ENCODE measurements around the gene DIDO1.
A peak's percentile ranks its signal among the peaks of the same experiment; 100 is the strongest.

DIDO1 gene

DNA sequence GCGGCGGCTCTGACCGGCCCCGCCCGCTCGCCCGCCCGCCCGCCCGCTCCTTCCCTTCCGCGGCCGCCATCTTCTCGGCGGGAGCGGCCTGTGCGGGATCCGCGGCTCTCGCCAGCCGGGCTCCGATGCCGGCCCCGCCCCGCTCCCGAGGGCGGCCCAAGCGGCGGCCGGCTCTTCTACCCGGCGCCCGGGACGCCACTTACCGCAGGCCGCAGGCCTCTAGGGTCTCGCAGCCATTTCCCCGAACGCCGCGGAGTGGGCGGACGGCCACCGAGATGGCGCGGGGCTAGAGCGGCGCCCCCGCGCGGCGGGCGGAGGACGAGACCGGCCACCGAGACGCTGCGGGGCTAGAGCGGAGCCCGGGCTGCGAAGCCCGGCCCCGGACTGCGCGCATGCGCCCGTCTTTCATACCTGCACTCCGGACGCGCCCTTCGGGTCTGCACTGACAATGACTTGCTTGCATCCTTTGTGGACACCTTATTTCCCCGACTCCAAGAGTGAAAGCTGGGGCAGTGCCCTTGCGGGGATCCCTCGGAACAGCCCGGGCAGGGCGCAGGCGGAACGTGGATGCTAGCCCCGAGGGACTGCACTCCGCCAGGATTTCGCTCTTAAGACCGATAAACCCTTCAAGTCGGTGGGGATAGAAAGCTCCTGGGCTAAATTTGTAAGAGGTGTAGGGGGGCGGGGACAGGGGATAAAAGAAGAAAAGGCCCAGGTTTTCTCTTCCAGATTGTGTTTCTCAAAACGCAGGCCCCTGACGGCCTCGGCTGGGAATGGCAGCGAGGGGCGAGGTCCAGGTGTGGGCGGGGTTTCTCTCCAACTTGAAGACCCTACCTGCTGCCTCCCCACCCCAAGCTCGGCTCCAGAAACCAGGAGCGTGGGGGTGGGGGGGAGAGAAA lies at the start of gene DIDO1:
TSS of gene DIDO1 (minus strand) at position 277 of the 899 bp plus-strand sequence.
- peak; percentile 95 for DNase-seq

DNA sequence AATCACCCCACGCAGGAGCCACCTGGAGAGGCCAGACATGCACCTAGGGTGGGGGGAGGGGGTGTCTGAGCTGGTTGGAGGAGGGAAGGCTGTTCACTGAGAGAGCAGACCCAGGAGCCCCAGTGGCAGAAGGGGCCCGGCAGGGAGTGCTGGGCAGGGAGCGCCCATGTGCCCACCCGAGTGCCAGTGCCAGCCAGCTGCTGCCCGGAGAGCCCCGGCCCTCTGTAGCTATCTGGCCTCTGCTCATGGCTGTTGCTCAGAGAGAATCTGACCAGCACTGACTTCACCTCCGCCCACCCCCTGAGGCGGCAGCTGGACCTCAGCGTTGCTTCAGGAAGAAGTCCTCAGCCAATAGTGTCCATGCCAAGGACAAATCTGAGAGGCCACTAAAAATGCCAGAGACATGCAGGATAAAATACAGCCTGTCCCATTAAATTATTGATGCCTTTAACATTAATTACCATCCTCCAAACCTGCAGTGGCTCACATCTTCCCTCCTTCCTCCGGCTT lies 49.0 kb upstream of the DIDO1 start:
- DNase-seq, result no peak

DNA sequence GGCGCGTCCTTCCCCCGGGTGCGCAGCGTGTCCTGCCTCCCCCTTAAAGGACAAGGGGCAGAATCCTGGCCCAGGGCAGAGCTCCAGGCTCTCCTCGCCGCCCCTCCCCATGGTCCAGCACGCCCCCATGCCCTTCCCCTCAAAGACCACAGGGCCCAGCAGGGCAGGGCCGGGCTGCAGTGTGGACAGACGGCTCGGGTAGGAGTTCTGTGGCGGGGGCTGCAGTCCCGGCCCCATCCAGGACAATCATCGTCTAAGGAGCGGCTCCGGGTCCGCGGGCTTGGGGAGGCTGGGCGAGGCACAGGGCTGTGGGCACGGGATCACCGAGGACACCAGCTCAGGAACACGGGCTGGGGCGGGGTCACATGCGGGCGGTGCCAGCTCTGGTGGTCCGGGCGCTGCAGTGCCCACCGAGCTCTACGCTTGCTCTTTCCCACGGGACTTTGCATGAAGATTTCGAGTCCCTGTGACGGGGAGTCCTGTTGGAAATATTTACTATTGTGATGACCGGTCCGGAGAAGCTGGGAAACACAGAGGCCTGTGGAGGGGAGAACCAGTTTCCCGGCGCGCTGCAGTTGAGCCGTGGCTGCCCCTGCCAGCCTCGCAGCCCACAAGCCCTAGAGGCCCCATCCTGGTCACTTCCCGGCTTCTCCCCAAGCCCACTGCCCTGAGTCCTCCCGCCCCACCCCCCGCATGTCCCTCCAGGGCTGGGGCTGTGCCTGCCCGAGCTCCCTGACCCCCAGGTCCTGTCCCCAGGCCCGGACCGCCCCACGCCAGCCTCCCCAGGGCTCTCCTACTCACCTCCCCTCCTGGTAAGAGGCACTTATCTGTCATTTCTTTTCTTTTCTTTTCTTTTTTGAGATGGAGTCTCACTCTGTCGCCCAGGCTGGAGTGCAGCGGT lies 46.8 kb upstream of the DIDO1 start:
- no peak for DNase-seq

DNA sequence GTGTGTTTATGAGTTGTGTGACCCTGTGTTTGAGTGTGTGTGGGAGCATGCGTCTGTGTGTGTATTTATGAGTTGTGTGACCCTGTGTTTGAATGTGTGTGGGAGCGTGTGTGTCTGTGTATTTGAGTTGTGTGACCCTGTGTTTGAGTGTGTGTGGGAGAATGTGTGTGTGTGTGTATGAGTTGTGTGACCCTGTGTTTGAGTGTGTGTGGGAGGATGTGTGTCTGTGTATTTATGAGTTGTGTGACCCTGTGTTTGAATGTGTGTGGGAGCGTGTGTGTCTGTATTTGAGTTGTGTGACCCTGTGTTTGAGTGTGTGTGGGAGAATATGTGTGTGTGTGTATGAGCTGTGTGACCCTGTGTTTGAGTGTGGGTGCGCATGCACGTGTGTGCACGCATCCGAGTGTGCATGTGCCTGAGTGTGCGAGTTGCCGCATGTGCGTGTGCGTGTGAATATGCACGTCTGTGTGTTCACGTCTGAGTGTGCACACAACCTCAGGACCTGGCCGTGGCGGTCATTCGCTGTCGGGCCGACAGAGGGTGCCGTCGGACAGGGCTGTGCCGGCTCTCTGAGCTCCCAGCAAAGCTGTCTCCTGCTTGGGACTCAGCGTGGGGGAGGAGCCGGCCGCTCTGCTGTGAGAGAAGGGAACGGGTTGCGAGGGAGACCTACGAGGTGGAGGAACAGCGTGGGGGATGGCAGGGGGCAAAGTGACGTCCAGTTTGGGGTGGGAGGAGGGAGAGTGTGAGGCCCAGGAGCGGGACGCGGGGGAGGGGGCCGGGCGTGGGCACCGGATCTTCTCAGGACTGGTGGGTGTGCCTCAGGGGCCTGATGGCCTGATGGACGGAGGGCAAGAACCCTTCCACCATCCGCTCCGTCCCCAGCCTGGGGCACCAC lies 45.9 kb upstream of the DIDO1 start:
- DNase-seq, result peak; percentile 89

DNA sequence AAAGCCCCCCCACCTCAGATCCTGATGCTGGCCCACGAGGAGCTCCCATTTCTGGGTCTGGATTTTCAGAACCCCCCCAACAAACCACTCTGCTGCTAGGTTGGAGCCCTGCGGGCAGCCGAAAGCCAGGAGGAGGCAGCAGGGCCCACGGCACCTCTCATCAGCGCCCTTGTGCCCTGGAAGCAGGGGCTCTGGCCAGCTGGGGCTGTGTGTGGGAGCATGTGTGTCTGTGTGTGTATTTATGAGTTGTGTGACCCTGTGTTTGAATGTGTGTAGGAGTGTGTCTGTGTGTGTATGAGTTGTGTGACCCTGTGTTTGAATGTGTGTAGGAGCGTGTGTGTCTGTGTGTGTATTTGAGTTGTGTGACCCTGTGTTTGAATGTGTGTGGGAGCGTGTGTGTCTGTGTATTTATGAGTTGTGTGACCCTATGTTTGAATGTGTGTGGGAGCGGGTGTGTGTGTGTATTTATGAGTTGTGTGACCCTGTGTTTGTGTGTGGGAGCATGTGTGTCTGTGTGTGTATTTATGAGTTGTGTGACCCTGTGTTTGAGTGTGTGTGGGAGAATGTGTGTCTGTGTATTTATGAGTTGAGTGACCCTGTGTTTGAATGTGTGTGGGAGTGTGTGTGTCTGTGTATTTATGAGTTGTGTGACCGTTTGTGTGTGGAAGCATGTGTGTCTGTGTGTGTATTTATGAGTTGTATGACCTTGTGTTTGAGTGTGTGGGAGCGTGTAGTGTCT lies 45.1 kb upstream of the DIDO1 start:
- DNase-seq, result no peak

DNA sequence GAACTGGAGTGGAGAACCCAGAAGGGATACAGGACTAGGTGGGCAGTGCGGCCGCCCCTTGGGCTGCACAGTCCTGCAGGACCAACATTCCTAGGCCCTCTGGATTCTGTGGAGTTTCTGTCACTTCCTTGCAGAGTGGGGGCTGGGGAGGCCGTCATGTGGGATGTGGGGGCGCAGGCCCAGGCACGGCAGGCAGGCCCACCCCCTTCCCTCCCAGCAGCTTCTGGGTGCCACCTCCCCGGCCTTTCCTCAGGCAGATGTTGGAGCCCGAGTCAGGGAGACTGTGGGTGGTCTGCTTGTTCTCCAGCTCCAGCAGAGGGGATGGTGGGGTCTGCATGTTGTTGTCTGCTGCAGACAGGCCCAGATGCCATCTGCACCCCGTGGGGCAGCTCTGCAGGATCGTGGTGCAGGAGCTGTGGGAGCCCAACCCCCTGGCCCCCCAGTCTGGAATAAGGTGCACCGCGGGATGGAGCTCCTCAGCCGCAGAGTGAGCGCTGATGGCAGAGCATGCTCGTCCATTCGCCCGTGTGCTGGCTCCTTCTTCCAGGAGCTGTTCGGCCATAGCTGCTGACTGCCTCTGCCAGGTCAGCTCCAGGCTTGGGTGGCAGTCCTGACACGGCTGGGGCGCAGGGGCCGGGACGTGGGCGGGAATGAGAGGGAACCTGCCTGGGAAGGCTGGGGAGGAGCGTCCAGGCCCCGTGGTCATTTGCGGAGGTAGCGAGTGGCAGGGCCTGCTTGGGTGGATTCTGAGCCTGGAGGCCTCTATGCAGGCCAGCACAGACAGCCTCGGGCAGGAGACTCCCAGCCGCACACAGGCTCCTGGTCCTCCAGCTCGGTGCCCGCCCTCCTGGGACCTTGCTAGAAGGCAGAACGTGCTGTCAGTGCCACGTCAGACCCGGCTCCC lies 44.3 kb upstream of the DIDO1 start:
- DNase-seq, result no peak

DNA sequence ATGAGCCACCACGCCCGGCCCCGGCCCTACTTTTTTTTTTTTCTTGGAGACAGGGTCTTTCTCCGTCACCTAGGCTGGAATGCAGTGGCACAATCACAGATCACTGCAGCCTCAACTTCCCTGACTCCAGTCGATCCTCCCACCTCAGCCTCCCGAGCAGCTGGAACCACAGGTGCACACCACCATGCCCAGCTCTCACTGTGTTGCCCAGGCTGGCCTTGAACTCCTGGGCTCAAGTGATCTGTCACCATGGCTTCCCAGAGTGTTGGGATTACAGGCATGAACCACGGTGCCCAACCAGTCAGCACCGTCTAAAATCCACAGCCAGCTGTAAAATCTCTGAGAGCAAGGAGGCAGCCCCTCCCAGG lies 43.6 kb upstream of the DIDO1 start:
- DNase-seq, result no peak

DNA sequence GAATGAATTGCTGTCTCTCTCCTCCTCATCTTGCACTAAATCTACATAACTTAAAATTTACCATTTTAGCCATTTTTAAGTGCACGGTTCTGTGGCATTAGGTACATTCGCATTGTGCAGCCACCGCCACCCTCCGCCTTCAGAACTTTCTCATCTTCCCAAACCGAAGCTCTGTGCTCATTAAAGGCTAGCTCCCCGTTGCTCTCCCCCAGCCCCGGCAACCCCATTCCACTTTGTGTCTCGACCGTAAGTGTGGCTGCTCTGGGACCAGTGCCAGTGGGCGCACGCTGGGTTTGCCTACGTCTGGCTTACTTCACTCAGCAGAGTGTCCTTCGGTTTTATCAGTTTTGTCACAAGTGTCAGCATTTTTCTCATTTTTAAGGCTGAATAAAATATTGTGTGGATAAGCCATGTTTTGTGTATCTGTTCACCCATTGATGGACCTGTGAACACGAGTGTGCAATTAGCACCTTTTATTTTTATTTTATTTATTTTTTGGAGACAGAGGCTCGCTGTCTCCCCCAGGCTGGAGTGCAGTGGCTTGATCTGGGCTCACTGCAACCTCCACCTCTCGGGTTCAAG lies 43.0 kb upstream of the DIDO1 start:
- DNase-seq, result no peak

DNA sequence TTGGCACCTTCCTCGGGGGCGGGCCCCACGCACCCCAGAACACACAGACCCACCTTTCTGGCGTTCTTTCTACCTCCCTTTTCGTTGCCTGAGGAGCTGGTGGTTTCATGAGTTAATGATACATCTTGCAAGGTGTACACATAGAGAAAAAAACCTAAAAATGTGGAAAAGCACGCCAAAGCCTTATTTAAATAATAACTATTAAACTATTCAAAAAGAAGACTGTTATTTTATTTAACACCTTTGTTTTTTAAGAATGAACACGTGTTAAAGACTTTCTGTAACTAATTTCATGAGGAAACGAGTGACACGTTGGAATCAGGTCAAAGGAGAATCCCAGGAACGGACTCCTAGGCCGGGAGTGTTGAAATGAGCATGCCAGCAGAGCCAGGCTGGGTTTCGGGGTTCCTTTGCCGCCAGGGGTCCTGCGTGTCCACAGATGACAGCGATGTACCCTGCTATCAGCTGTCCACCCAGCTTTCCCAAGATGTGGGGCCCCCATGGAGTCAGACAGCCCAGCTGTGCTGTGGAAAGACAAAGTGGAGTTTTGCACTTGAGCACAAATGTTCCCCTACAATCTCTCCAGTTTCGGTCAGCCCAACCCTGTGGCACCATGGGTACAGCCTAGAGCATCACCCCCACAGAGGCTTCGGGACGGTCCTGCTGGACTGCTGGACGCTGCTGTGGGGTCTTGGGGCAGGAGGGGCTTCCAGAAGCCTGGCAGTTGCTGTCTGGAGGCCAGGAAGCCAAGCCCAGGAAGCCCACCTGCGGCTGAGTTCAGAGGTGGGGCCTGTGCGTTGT lies 42.3 kb upstream of the DIDO1 start:
- no peak for DNase-seq

DNA sequence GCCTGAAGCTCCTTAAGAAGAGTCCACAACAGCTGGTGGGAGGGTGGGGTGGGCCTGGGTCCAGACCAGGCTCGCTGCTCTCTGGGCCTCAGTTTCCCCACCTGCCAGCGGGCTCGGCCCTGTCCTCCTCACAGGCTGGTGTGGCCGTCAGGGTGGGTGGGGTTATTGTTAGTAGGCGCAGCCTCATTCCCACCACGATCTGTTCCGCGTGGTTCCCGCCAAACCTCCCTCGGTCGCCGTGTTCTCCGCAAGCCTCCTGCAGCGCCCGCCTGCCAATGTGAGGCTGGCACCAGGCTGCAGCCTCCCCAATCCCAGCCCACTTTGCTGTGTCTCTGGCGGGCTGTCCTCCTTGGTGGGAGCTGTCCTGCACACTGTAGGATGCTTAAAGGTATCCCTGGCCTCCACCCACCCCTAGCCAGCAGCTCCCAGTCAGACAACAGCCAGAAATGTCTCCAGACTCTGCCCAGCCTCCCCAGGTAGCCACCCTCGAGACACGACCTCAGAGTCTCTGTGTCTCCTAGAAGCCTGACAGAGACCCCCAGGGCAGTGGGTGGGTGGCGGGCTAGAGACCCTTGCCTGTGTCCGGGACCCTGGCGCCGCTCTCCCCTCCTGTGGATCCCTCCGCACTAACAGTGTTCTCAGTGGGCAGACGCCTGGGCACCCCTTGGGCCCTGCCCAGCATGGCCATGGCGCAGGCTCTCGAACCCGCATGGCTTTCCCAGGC lies 41.5 kb upstream of the DIDO1 start:
- no peak for DNase-seq

DNA sequence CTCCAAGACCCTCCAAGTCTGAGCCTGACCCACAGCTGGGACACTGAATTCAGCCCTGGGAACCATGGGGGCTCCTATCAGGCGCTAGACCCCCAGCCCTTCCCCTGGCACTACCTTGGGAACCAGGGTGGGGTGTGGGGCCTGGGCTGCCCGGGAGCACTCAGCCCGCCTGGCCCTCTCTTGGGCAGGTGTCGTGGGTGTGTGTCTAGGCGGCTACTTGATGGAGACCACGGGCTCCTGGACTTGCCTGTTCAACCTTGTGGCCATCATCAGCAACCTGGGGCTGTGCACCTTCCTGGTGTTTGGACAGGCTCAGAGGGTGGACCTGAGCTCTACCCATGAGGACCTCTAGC lies 40.8 kb upstream of the DIDO1 start:
- no peak for DNase-seq

DNA sequence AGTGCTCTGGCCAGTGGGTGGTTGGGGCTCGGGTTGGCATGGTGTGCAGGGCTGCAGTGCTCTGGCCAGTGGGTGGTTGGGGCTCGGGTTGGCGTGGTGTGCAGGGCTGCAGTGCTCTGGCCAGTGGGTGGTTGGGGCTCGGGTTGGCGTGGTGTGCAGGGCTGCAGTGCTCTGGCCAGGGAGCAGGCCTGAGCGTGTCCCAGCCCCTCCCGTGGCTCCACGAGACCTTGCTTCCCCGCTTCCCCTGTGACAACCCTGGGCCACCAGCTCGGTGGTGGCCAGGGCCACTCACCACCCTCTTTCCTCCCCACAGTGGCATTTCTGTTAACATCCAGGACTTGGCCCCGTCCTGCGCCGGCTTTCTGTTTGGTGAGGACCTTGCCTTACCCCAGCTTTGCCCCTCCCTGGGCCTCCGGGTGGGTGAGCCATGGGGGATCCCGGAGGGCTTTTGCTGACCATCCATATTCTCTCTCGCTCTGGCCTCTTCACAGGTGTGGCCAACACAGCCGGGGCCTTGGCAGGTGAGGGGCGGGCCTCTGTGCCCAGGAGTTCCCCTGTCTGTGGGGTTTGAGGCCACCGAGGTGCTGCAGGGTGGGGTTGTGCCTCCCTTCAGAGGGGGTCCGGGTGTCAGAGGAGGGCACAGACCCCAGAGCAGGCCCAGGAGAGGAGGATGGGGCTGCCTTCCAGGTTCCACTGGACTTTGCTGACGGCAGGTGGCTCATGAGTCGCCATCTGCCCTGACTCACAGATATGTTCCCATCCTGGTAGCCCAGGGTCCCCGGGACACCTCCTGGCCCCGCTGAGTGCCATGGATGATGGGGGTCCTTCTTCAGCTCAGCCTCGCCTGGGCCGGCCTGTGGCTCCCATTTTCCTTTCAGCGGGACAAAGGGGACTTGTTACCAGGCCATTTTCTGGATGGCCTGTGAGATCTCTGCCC lies 40.2 kb upstream of the DIDO1 start:
- no peak for DNase-seq

DNA sequence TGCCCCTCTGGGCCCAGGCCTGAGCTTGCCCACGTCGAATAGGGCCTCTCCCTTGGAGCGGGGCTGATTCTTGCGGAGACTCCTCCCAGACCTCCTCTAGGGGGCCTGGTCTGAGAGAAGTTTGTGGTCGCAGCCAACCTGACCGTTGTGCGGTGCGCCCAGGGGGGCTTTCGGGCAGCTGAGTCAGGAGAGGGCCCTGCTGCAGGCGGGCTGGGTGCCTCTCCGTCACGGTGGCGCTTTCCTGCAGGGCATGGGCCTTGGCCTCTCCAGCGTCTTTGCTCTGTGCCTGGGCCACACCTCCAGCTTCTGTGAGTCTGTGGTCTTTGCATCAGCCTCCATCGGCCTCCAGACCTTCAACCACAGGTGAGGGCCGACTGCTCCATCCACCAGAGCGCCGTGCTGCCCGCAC lies 39.1 kb upstream of the DIDO1 start:
- DNase-seq, result no peak

DNA sequence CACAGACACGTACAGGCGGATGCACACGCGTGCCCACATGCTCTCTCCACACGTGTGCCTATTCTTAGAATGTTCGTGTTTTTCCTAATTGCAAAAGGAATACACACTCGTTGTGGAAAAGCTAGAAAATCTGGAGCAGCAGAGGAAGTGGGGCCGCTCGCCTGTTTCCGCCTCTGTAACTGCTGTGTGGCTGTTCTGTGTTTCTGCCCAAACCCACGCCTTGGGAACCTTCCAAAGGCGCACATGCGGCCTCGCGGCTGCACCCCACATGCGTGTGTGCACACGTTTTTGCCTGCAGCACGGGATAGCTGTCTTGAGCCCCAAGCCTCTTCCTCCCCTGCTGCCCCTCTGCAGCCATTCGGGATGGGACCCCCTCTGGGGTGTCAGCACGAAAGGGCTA lies 38.4 kb upstream of the DIDO1 start:
- DNase-seq, result no peak

DNA sequence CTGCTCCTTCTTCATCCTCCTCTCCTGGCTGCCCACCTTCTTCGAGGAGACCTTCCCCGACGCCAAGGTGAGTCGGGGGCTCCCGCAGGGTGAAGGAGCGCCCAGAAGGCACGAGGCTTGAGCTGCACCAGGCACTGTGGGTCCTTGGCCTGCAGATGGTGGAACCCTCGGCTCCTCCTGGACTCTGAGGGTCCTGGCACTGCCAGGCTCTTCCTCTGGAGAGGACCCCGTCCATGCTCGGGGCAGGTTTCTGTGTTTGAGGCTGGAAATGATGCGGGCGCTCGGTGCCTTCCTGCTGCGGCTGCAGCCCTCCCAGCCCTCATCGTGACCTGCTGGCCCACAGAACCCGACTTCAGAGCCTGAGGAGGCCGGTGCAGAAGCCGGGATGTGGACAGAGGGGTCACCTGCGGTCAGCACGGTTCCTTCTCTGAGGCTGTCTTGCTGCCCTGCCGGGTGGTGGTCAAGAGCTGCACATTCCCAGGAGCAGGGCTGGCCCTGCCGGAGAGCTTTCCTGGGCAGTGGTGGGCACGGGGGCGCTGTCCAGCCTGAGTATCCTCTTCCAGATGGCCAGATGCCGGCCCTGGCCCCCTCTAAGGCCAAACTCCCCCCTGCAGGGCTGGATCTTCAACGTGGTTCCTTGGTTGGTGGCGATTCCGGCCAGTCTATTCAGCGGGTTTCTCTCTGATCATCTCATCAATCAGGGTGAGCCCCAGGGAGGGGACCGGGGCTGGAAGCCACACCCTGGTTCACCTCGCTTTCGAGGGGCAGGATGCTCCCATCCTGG lies 37.5 kb upstream of the DIDO1 start:
- no peak for DNase-seq

DNA sequence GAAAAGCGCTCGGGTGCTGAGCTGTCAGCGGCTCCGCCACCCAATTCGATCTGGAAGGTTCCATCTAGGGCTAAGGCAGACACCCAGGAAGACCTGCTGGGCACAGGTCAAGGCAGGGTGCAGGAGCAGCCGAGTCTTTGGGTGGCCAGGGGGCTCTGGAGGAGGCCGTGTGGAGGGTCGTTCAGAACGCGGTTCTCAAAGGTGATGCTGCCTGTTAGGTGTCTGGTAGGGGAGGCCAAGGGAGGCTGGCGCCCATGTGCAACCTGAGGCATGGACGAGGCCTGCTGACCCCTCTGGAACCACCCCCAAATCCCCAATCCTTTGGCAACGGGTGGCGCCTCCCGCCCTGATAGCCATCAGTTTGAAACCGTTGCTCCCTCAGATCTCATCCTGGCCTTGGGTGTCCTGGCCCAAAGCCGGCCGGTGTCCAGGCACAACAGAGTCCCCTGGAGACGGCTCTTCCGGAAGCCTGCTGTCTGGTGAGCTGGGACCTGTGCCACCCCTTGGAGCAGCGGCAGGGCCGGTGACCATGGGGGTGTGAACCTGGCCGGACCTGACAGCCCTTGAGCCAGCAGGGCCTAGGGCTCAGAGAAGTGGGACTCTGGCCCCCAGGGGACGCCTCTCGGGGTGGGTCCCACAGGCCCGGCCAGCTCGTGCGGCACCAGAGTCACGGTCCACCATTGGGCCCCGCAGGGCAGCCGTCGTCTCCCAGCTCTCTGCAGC lies 36.7 kb upstream of the DIDO1 start:
- DNase-seq, result no peak

Data from CD4-positive, alpha-beta T cell treated with Interleukin-17A for 4 hours (primary cell).